ENCODE results near the gene TMEM154.

TMEM154 gene

DNA sequence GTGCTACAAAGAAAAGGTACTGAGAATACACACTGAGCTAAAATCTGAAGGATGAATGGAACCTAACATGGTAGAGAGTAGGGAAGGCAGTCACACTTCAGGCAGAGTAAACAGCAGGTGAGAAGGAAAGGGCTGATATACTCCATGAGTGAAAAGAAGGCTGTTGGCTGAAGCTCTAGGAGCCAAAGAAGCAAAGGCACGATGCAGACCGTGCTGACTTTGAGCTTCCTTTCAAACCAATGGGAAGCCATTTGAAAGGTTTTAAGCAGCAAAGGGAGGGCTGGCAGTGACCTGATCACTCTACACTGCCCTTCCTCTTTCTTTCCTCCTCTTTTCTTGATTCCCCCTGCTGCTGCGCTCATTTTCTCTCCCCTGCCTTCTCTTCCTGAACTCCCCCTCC is 66.4 kb downstream of the TMEM154 start:
- no peak overlapping the region for H3K27ac ChIP-seq
- TF ChIP-seq, protein P1, sequence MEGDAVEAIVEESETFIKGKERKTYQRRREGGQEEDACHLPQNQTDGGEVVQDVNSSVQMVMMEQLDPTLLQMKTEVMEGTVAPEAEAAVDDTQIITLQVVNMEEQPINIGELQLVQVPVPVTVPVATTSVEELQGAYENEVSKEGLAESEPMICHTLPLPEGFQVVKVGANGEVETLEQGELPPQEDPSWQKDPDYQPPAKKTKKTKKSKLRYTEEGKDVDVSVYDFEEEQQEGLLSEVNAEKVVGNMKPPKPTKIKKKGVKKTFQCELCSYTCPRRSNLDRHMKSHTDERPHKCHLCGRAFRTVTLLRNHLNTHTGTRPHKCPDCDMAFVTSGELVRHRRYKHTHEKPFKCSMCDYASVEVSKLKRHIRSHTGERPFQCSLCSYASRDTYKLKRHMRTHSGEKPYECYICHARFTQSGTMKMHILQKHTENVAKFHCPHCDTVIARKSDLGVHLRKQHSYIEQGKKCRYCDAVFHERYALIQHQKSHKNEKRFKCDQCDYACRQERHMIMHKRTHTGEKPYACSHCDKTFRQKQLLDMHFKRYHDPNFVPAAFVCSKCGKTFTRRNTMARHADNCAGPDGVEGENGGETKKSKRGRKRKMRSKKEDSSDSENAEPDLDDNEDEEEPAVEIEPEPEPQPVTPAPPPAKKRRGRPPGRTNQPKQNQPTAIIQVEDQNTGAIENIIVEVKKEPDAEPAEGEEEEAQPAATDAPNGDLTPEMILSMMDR (conservative IDR thresholded peaks at IDR 0.05), result no peak

DNA sequence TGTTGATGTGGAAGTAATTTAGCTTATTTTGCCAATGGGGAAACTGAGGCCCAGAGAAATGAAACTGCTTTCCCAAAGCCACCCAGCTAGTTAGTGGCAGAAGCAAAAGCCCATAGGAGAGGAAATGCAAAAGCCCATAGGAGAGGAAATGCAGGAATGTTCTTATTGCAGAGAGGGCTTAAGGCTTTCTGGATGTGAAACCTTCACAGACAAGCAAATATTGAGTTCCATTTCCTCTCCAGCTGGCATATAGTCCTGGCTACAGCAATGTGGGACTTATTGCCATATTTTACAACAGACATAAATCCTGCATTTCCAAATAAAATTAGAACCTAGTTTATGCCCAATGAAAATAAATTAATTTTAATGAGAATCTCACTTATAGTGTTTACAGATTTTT is 69.7 kb downstream of the TMEM154 start:
- TF ChIP-seq, protein P1 (conservative IDR thresholded peaks at IDR 0.05), result no peak
- no peak overlapping the region for H3K27ac ChIP-seq

DNA sequence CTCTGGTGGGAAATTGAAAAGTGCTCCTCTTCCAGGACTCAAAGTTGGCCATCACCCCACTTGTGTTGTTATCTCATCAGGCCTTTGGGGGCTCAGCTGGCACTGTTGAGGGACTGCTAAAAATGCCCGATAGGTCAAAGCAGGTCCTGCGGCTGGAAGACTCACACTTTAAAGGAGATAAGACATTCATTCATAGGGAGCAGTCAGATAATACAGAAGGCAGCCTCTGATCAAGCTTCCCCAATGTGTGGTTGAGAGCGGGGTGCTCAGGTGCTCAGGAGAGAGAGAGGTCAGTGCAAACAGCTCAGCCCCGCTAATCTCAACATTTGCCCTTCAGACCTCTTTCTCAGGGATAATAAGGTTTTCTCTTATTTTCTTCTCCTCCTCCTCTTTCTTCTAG is 70.3 kb downstream of the TMEM154 start:
- TF ChIP-seq, protein P1 (conservative IDR thresholded peaks at IDR 0.05), result no peak
- no peak overlapping the region for H3K27ac ChIP-seq

DNA sequence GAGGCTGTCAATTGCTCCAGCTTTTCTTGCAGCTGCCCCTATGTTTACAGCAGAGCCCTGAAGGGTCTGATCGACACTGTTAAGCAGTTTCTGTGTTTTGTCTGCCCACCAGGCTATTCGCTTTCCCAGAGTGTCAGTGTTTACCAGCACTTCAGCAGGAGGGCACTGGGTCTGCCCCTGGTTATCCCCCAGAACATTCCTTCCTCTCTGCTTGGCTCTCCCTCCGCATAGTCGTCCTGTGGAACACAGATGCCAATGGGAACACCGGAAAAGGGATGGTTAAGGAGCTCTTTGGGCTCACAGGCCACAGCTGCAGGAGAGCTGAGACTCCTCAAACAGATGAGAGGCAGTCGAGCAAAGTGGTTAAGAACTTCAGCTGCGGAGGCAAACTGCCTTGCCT is 72.6 kb downstream of the TMEM154 start:
- H3K27ac ChIP-seq, result peak overlapping the region; percentile 58
- TF ChIP-seq, protein P1 (conservative IDR thresholded peaks at IDR 0.05), result no peak

DNA sequence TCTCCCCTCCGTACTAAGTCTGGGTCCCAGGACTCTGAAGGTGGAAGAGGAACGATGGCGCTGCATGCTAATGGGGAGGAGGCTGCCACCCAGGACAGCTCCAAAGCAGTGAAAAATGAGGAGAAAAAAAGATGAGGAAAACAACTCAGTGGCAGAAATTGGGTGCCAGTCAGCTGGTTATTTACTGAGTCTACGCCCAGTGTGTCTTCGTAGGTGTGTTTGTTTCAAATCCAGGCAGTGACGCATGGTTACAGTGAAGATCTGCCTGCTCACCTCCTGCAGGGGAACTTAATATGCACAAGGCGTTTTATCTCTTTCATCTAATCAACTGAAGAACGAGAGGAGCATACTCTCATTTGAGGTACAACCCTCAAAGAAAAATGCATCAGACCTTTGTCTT is 73.0 kb downstream of the TMEM154 start:
- TF ChIP-seq, protein P1 (conservative IDR thresholded peaks at IDR 0.05), result no peak
- H3K27ac ChIP-seq, result peak overlapping the region; percentile 58

DNA sequence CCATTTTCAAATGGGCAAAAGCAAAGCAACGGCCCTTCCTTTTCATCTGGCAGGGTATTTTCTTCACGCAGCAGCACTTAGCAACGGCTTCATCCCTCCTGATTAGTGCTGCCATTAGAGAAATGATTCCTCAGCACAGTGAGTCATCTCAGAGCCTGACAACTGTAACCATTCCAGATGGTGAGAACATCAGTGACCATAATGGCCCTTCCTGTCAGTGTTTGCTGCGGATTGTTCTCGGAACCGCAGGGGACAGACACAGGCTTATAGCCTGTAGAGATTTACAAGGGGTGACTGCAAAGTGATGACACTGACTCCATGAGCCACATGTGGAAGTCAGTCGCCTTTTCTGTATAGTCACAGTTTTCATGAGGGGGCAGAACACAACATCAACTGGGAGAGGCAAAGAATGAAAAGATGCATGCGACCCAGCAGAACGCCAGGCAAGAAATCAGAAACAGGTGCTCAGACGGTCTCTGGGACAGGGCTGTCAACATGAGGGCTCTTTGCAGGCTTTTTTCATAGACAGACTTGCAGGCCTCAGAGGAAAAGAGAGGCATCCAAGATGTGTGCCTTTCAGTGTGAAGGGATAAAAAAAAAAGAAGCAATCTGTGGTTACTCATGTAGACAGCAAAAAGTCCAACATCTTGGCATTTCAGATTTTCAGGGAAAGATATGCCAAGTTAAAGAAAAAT is 74.0 kb downstream of the TMEM154 start:
- TF ChIP-seq, protein P1 (conservative IDR thresholded peaks at IDR 0.05), result no peak
- peak overlapping the region; percentile 58 for H3K27ac ChIP-seq

DNA sequence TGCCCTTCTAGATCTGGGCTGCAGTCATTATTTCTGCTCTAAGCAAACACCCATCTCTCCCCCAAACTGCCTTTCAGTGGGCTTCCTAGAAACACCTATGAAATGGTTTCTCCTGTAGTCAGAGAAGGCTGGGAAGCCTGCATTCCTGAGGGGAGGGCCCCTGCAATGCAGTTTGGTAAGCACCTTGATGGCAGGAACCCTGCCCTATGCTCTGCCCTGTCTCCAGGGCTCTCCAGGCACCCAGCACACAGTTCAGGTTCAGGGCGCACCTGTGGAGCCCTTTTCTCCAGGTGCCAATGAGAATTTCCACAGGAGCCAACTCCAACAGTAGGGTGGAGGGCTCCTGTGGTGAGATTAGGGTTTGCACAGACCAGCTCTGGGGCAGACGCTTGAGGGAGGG is 74.8 kb downstream of the TMEM154 start:
- TF ChIP-seq, protein P1 (conservative IDR thresholded peaks at IDR 0.05), result no peak
- H3K27ac ChIP-seq, result no peak overlapping the region
